Uterus (tissue), 4 donors: ENCODE results near the gene SMG9. TPM values are rescaled to one million over a fixed set of nuclear protein-coding genes. Genes with fewer than 3 reads are reported as not detected.

Experiments used
- DNase-seq, 2 donors: peaks; one replicate each; pipeline ENCODE4 v3.0.0-alpha.2; 2019 to 2020
- H3K27ac ChIP-seq, 2 donors: fragments of 200-600 bp; sonication (generic); 1 replicate in 1 of 2; 2 replicates in 1 of 2; pipeline ENCODE4 v1.5.1; 2016 to 2018
- H3K27me3 ChIP-seq, 2 donors: fragments of 200-600 bp; sonication (generic); one replicate each; pipeline ENCODE4 v1.5.1; 2018 to 2019; ENCODE audit warnings: control low read depth in 1 of 2
- H3K36me3 ChIP-seq, 2 donors: fragments of 200-600 bp; sonication (generic); one replicate each; pipeline ENCODE4 v1.5.1; 2019; ENCODE audit warnings: control low read depth in 1 of 2
- H3K4me1 ChIP-seq, 2 donors: fragments of 200-600 bp; sonication (generic); one replicate each; pipeline ENCODE4 v1.5.1; 2018 to 2019; ENCODE audit warnings: control low read depth in 1 of 2
- H3K4me3 ChIP-seq, 2 donors: fragments of 200-600 bp; sonication (generic); 1 replicate in 1 of 2; 2 replicates in 1 of 2; pipeline ENCODE4 v1.5.1; 2018 to 2019; ENCODE audit warnings: mild to moderate bottlenecking in 1 of 2
- H3K9me3 ChIP-seq, 2 donors: fragments of 200-600 bp; sonication (generic); one replicate each; pipeline ENCODE4 v1.5.1; 2019; ENCODE audit warnings: control low read depth in 1 of 2
- CTCF ChIP-seq, 4 experiments: fragments of 200-600 bp in 2 of 4; fragments of 450-650 bp in 2 of 4; sonication (generic) in 2 of 4; IDR thresholded peaks; one replicate each; pipeline ENCODE4 v1.5.1; 2016 to 2019; ENCODE audit warnings: antibody characterized with exemption in 4 of 4, mild to moderate bottlenecking in 2 of 4, moderate library complexity in 1 of 4
- POLR2A ChIP-seq, 2 donors: fragments of 450-650 bp; IDR thresholded peaks; one replicate each; pipeline ENCODE4 v1.6.1; 2016; ENCODE audit warnings: antibody characterized with exemption in 2 of 2, mild to moderate bottlenecking in 1 of 2, moderate library complexity in 1 of 2
- intact Hi-C: fragments of 100-400 bp; cut with DNase I; formaldehyde crosslinking; loops from one replicate; pipeline ENCODE4 v1.15.1; 2023; ENCODE audit warnings: low total_unique reads
- total RNA-seq, 4 donors: library from RNA; depleted of rRNA in 3 of 4; stranded (reverse); fragments of >200 nt in 3 of 4; gene quantifications; one replicate each; pipeline versions ENCODE4 v1.1.0 to v1.2.4, GENCODE V29; 2014 to 2023
- donor health status: DM: yes; HTN: yes; CAD: no.

Gene SMG9
- total RNA-seq, 4 donors from 2014 or later: 14.9 to 44.9 (median 27.2) TPM

DNA sequence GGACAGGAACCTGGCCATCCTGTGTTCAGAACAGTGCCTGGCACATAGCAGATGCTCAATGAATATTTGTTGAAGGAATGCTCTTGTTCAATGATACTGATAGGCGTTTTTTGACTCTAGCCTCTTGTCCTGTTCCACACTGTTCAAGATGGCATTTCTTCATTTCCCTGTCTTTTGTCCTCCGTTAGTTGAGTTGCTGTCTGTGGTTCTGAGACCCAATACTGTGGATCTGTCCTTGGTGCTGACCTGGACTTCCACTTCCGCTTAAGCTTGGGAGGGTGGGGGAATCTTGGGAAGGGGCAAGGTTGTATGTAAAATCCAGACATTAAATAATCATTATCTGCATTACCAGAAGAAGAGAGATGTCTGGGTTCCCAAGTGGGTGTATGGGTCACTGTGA lies 34.3 kb upstream of the SMG9 start:
- H3K9me3 ChIP-seq: no peaks in the 10 kb centered on the region
- intact Hi-C loops: no loop called here

GRCh38 chr19:43786665-43787064 lies 31.9 kb upstream of the SMG9 start:
- no peaks in the 10 kb centered on the region for H3K4me1 ChIP-seq
- no peak for DNase-seq
- TF ChIP-seq CTCF (IDR thresholded peaks at IDR 0.05) (no peak), POLR2A (IDR thresholded peaks at IDR 0.05) (no peak)
- H3K27ac ChIP-seq: no peak overlapping the region
- H3K4me3 ChIP-seq: no peak overlapping the region
- intact Hi-C loops: no loop called here
- H3K9me3 ChIP-seq: no peaks in the 10 kb centered on the region
- no peaks in the 10 kb centered on the region for H3K36me3 ChIP-seq
- H3K27me3 ChIP-seq: no peaks in the 10 kb centered on the region

More for the DNA sequence above, 34.3 kb upstream of the SMG9 start:
- no peak for DNase-seq
- no peak overlapping the region for H3K27ac ChIP-seq
- no peak overlapping the region for H3K4me3 ChIP-seq
- no peaks in the 10 kb centered on the region for H3K4me1 ChIP-seq
- no peak for TF ChIP-seq POLR2A (IDR thresholded peaks at IDR 0.05)
- TF ChIP-seq CTCF (IDR thresholded peaks at IDR 0.05): no peak
- H3K27me3 ChIP-seq: no peaks in the 10 kb centered on the region
- no peaks in the 10 kb centered on the region for H3K36me3 ChIP-seq

GRCh38 chr19:43784981-43785808 lies 30.4 kb upstream of the SMG9 start:
- no peaks in the 10 kb centered on the region for H3K36me3 ChIP-seq
- no peak overlapping the region for H3K4me3 ChIP-seq
- peak in 1 of 2 donors; percentile 32 for DNase-seq
- no peaks in the 10 kb centered on the region for H3K9me3 ChIP-seq
- no peaks in the 10 kb centered on the region for H3K4me1 ChIP-seq
- H3K27ac ChIP-seq: peak overlapping the region; percentile 9 to 33
- TF ChIP-seq CTCF (IDR thresholded peaks at IDR 0.05): peak; percentile 79 to 94 (median 88)
- no peak for TF ChIP-seq POLR2A (IDR thresholded peaks at IDR 0.05)
- intact Hi-C loops: loop anchor here (5.0 kb wide), 1 partner anchor 38 kb away; no protein-coding TSS in a partner anchor
- no peaks in the 10 kb centered on the region for H3K27me3 ChIP-seq

DNA sequence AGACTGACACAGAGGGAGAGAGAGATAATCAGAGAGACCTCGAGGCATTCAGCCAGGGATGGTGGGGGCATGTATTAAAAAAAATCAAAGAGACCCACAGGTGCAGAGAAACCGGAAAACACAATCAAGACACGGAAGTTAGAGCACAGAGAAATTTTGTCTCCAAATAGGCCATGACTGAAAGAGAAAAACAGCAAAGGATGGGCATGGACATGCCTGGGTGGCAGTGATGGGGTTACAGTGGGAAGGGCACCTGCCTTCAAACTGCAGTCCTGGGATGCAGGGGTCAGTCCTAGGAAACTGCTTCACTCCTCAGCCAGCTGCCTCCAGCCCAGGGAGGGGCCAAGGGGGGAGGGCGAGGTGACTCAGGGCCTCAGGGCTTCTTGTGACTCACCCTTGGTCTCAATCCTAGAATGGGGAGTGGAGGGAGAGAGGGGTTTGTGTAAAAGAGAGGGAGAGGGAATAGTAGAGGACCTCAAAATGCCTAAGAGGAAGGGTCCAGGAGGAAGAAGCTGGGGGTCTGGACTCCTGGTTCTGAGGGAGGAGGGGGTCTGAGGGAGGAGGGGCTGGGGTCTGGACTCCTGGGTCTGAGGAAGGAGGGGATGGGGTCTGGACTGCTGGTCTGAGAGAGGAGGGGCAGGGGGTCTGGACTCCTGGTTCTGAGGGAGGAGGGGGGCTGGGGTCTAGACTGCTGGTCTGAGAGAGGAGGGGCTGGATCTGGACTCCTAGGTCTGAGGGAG lies 29.6 kb upstream of the SMG9 start:
- no peak for TF ChIP-seq POLR2A (IDR thresholded peaks at IDR 0.05)
- TF ChIP-seq CTCF (IDR thresholded peaks at IDR 0.05): no peak
- no peak overlapping the region for H3K4me3 ChIP-seq
- peak overlapping the region; percentile 9 to 33 for H3K27ac ChIP-seq
- no peaks in the 10 kb centered on the region for H3K27me3 ChIP-seq
- DNase-seq: no peak
- intact Hi-C loops: loop anchor here (5.0 kb wide), 1 partner anchor 37 kb away; no protein-coding TSS in a partner anchor
- no peaks in the 10 kb centered on the region for H3K4me1 ChIP-seq
- H3K9me3 ChIP-seq: no peaks in the 10 kb centered on the region
- H3K36me3 ChIP-seq: no peaks in the 10 kb centered on the region

GRCh38 chr19:43783636-43784035 lies 28.9 kb upstream of the SMG9 start:
- Histone ChIP-seq H3K4me3 (no peak overlapping the region), H3K36me3 (no peaks in the 10 kb centered on the region), H3K27me3 (no peaks in the 10 kb centered on the region), H3K4me1 (no peaks in the 10 kb centered on the region), H3K27ac (no peak overlapping the region), H3K9me3 (no peaks in the 10 kb centered on the region)
- no peak for TF ChIP-seq POLR2A (IDR thresholded peaks at IDR 0.05)
- no peak for TF ChIP-seq CTCF (IDR thresholded peaks at IDR 0.05)
- no peak for DNase-seq
- intact Hi-C loops: loop anchor here (5.0 kb wide), 1 partner anchor 36 kb away; no protein-coding TSS in a partner anchor
